ENCODE results near the gene CABP4.
"Not testable (repeated sequence)": the region's sequence is repeated elsewhere in the genome, so short reads cannot be mapped to it uniquely, and the experiment has no call there.

Gene CABP4

GRCh38 chr11:67482827-67483798, 28.0 kb downstream of the CABP4 start, which contains the start of gene AIP:
Gene AIP, plus strand, starts transcription at chr11:67483026. Its CDS starts 133 bp downstream, at chr11:67483159.
- no peak for FAIRE-seq

DNA sequence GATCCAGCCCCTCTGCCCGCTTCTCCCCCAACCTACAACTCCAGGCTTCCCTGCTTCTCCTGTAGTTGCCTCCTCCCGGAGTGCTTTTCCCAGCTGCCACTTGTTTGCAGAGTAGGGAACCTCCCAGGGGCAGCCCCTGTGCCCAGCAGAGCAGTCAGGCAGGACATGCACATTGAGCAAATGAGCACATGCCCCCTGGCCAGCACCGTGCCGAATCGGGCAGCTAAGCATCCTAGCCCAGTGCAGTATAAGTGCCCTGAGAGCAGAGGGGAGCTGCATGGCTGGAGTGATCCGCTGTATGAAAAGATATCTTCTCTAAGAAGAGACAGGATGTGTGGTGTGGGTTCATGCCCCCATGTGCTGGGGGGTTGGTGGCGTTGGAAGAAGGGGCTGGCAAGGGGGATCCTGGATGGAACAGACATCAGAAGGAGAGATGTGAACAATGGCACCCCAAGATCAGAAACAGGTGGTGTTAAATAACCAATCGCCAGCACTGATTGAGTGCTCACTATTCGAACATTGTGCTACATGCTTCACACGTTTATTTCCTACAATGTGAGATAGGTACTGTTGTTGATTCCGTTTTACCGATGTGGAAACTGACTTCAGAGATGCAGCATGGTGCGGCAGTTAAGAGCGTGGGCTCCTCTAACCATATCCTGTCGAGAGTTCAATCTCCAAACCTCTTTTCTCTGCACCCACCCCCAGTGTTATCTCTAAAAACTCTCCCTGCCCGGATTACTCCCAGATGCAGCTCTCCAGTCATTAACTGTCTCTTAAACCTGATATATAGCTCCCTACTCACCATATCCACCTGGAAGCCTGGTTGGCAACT, 28.9 kb downstream of the CABP4 start:
- no peak for FAIRE-seq

GRCh38 chr11:67484847-67485311, 29.7 kb downstream of the CABP4 start:
- no peak for FAIRE-seq

GRCh38 chr11:67485873-67486361, 30.8 kb downstream of the CABP4 start:
- FAIRE-seq, result not testable (repeated sequence)

DNA sequence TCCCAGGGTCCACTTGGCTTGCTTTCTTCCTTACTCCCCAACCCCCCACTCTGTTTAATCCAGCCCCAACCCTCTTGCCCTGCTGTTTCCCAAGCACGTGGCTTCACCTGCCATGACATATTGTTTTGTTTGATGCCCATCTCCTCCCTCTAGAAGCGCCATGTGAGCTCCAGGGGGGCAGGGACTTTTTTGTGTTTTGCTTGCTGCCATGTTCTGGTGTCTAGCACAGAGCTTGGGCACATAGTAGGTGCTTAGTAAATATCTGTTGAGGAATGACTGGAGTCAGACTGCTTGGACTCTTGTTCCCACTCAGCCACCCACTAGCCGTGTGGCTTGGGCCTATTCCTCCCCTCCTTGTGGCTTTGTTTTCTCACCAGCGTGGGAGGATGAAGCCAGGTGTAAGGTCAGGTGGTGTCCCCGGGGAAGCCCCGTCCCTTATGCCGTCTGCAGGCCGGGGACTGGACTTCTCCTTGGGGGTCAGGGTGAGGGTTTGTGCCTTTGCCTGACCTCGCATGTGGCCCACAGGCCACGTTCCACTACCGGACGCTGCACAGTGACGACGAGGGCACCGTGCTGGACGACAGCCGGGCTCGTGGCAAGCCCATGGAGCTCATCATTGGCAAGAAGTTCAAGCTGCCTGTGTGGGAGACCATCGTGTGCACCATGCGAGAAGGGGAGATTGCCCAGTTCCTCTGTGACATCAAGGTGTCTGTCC, 31.5 kb downstream of the CABP4 start:
- FAIRE-seq, result no peak

DNA sequence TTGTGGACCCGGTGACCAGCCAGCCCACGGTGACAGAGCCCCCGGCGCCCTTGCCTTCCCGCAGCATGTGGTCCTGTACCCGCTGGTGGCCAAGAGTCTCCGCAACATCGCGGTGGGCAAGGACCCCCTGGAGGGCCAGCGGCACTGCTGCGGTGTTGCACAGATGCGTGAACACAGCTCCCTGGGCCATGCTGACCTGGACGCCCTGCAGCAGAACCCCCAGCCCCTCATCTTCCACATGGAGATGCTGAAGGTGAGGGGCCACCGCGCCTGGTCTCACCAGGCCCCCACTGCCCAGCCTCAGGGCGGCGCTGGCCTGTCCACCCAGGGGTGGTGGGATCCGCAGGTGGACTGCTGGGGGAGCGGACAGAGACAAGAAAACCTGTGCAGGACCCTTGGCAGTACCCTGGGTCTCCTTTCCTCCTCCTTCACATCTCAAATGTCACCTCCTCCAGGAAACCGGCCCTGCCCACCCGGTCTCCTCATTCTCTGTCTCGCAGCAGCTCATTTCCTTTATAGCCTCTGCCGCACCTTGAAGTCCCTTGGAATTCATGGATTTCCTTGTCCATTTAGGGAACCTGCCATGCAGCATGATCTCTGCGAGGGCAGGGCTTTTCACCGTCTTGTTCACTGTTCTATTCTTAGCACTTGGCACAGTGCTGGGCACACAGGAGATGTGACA, 34.2 kb downstream of the CABP4 start:
- FAIRE-seq, result no peak

DNA sequence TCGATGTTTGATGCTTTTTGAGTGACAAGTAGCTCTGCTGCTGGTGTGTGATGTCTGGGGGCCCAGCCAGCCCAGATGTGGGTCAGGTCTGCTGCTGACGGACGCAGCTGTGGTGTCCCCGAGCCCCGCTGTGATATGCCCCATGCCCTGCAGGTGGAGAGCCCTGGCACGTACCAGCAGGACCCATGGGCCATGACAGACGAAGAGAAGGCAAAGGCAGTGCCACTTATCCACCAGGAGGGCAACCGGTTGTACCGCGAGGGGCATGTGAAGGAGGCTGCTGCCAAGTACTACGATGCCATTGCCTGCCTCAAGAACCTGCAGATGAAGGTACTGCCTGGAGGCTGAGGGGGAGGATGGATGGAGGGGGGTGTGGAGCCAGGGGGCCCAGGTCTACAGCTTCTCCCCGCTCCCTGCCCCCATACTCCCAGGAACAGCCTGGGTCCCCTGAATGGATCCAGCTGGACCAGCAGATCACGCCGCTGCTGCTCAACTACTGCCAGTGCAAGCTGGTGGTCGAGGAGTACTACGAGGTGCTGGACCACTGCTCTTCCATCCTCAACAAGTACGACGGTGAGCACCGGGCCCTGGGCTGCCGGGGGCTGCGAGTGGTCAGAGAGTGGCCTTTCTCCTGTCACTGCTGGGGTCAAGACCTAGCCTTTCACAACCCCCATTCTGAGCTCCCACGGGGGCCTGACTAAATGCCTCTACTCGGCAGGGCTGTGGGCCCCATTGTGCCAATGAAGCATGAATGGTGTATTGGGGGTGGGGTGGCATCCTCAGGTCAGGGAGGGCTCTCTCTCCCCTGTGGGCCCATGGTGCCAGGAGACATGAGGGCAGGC, 35.0 kb downstream of the CABP4 start:
- no peak for FAIRE-seq

- no peak for FAIRE-seq
Measured at GRCh38 chr11:67490727-67491065, 35.5 kb downstream of the CABP4 start.

- FAIRE-seq, result no peak
Measured at GRCh38 chr11:67491276-67492068, 36.3 kb downstream of the CABP4 start.

DNA sequence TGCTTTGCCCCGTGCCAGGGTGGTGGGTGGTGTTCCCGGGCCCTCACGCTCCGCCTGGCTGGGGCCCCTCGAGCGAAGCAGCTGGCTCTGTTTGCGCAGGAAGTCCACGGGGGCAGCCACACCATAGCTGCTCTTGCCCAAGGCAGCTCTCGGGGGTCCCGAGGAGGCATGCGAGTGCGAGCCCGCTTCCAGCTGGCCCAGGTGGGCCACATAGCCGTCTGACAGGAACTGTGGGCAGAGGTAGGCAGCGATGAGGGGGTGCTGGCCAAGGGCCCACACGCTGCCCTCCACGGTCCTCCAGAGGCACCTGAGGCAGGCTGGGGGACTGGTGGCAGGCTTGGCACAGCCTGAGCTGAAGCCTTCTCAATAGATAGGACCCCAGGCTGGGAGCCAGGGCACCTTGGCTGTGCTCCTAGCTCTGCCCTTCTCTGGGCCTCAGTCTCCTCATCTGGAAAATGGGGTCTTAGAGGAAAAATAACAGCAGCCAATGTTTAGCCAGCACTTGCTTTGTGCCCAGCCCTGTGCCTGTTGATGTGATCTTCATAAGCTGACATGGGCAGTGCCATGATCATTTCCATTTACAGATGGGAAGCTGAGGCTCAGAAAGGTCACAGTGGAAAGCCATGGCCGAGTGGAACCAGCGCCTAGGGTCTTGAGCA, 37.0 kb downstream of the CABP4 start:
- FAIRE-seq, result no peak

- no peak for FAIRE-seq
Measured at GRCh38 chr11:67492801-67493547, 37.8 kb downstream of the CABP4 start.

DNA sequence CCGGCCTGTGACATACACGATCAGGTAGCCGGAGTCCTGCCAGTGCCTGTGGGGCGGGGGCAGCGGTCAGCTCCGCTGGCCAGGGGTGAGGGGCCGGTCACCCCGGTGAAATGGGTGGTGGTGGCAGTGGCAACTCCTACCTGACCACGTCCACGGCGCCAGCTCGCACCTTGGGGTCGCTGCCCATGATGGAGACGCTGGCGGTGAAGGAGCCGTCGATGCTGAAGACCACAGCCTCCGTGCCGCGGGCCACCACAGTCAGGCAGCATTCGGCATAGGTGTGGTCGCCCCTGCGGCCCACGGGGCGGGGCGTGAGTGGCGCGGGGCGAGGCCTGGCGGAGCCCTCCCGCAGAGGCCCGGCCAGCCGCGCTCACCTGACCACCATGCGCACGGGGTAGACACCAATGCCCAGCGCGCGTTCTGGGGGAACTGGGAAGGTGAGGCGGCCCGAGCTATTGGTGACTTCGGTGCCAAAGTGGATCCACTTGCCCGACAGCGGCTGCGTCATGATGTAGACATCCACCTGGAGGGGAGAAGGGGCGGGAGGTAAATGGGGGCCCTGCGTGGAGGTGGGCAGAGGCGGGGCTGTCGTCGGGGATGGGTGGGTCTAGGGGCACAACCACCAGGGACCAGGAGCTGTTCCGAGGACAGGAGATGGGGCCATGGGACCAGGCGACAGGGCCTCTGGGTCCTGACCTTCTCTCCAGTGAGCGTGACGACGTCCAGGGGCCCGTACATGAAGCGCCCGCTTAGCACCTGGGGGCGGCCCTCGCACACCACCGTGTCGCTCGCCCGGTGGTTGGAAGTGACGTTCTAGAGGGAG, 38.6 kb downstream of the CABP4 start:
- no peak for FAIRE-seq

DNA sequence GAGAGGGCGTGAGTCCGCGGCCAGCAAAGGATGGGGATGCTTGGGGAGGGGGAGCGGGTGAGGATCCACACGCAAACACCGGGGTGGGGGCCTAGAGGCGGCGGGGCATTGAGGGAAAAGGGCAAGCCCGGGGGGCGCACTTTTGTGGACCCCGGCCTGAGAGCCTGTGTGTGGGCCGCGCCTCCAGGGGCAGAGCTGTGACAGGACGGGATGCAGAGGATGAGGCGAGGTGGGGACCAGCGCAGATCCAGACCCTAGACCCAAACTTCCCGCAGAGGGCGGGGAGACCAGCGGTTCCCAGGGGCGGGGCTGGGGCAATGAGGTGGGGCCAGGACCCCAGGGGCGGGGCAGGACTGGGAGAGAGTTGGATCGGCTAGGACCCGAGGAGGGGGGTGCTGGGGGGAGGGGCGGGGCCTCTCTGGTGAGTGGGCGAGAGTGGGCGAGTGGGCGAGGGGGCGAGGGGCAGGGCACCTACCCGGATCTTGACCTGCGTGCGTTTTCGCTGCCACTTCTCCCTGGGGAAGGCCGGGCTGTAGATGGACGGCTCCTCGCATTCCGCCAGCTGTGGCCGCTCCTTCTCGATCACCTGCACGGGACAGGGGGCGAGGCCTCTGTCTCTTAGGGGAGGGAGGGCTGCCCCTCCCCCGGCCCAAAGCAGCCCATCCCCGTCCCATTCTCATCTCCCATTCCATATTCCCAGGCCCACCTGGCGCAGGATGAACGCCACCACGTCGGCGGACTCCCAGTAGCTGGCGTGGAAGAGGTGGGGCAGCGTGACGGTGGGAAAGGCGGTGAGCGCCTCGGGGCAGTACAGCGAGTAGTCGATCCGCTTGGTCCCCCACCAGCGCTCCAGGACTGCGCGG, 39.4 kb downstream of the CABP4 start:
- FAIRE-seq, result no peak

- FAIRE-seq, result no peak
Measured at GRCh38 chr11:67495234-67496005, 40.3 kb downstream of the CABP4 start.

- no peak for FAIRE-seq
Measured at GRCh38 chr11:67496113-67496512, 41.0 kb downstream of the CABP4 start.

- no peak for FAIRE-seq
Measured at GRCh38 chr11:67497656-67498291, 42.6 kb downstream of the CABP4 start.
